Right lobe of liver (tissue), 6 donors: Measurements from ENCODE around the gene SAP130. TPM values are rescaled to one million over a fixed set of nuclear protein-coding genes. Genes with fewer than 3 reads are reported as not detected.

Experiments used
- ATAC-seq, 4 donors: fragments of 200-7000 bp; cut with Tn5 transposase; one replicate each; pipeline ENCODE4 v1.9.1; 2020; ENCODE audit warnings: mild to moderate bottlenecking in 4 of 4, moderate library complexity in 4 of 4
- DNase-seq, 3 donors: peaks; one replicate each; pipeline ENCODE4 v3.0.0-alpha.2; 2020
- H3K27ac ChIP-seq, 3 donors: fragments of 200-600 bp; one replicate each; pipeline ENCODE4 v1.8.0; 2022
- H3K27me3 ChIP-seq, 2 donors: fragments of 200-600 bp; one replicate each; pipeline ENCODE4 v1.8.0; 2022
- H3K36me3 ChIP-seq, 4 donors: fragments of 200-600 bp; sonication (generic) in 1 of 4; one replicate each; pipeline versions ENCODE4 v1.5.1 to v1.8.0; 2017 to 2022; ENCODE audit warnings: control low read depth in 1 of 4
- H3K4me1 ChIP-seq, 4 donors: fragments of 200-600 bp; sonication (generic) in 1 of 4; one replicate each; pipeline versions ENCODE4 v1.5.1 to v1.8.0; 2017 to 2022; ENCODE audit warnings: control low read depth in 1 of 4
- H3K4me3 ChIP-seq, 3 donors: fragments of 200-600 bp; one replicate each; pipeline ENCODE4 v1.8.0; 2022
- H3K9me3 ChIP-seq, 4 donors: fragments of 200-600 bp; sonication (generic) in 1 of 4; one replicate each; pipeline versions ENCODE4 v1.5.1 to v1.8.0; 2017 to 2022; ENCODE audit warnings: control low read depth in 1 of 4
- CTCF ChIP-seq, 4 donors: fragments of 200-600 bp in 3 of 4; fragments of 450-650 bp in 1 of 4; IDR thresholded peaks; one replicate each; pipeline versions ENCODE4 v1.5.1 to v1.8.0; 2016 to 2022; ENCODE audit warnings: antibody characterized with exemption in 4 of 4, mild to moderate bottlenecking in 2 of 4
- POLR2A ChIP-seq: fragments of 450-650 bp; IDR thresholded peaks from one replicate; pipeline ENCODE4 v1.6.1; 2017; ENCODE audit warnings: antibody characterized with exemption, mild to moderate bottlenecking
- WGBS: methylation state at CpG from one replicate; pipeline ENCODE4 v1.1.6; 2018; ENCODE audit warnings: low coverage, low lambda C conversion rate; ENCODE audit not compliant: insufficient coverage; ENCODE audit errors: missing lambda C conversion rate; 5-methylcytosine and 5-hydroxymethylcytosine counted together
- intact Hi-C, 2 donors: fragments of 100-400 bp; cut with DNase I; formaldehyde crosslinking; loops; one replicate each; pipeline versions ENCODE4 v1.11.2 to v1.14.1; 2022
- total RNA-seq, 6 experiments: library from RNA; depleted of rRNA in 2 of 6; stranded (reverse); fragments of >200 nt in 2 of 6; fragmentation: NEBNext Ultra II Directional in 3 of 6; extraction: Animal tissue kit (Norgen Biotek cat#: 25700) in 3 of 6; gene quantifications; one replicate each; pipeline versions ENCODE4 v1.1.0 to v1.2.4, GENCODE V29; 2016 to 2023
- donor health status: DM: no; HTN: yes; CAD: no.
- donor health status: DM: no; HTN: no; CAD: no.
- donor health status: DM: no; HTN: no; CAD: no.
- donor health status: DM: no; HTN: yes; CAD: no.
- donor health status: DM: no; HTN: yes; CAD: no.

SAP130 gene
- total RNA-seq, 6 experiments from 2014 or later, result 5.0 to 11.5 (median 9.1) TPM

GRCh38 chr2:127969446-127969845 is 58.4 kb downstream of the SAP130 start:
- peaks cover 0 to 19% (median 2%) of the 10 kb centered on the region in 4 donors for H3K36me3 ChIP-seq
- no peaks in the 10 kb centered on the region for H3K4me1 ChIP-seq
- no peak for TF ChIP-seq CTCF (IDR thresholded peaks at IDR 0.05)
- no peak for TF ChIP-seq POLR2A
- no peak overlapping the region for H3K4me3 ChIP-seq
- ATAC-seq (no peak), DNase-seq (no peak)
- H3K9me3 ChIP-seq, result no peaks in the 10 kb centered on the region
- H3K27me3 ChIP-seq, result no peaks in the 10 kb centered on the region
- no peak overlapping the region for H3K27ac ChIP-seq
- WGBS, result 93% methylated on average over 4 of the region's 4 CpGs
- intact Hi-C loops, result no loop called here

- ATAC-seq (no peak), DNase-seq (no peak)
- TF ChIP-seq CTCF (IDR thresholded peaks at IDR 0.05), result no peak
- no peak for TF ChIP-seq POLR2A
- Histone ChIP-seq H3K36me3 (peaks cover 0 to 13% (median 1%) of the 10 kb centered on the region in 4 donors), H3K4me3 (no peak overlapping the region), H3K4me1 (no peaks in the 10 kb centered on the region), H3K27ac (no peak overlapping the region), H3K9me3 (no peaks in the 10 kb centered on the region), H3K27me3 (no peaks in the 10 kb centered on the region)
- intact Hi-C loops, result no loop called here
- WGBS, result 93% methylated on average over 8 of the region's 11 CpGs
Measured at GRCh38 chr2:127968610-127969339, 59.1 kb downstream of the SAP130 start.

GRCh38 chr2:127961729-127962128 is 66.1 kb downstream of the SAP130 start:
- Histone ChIP-seq H3K36me3 (peaks cover 0 to 5% (median 0%) of the 10 kb centered on the region in 4 donors), H3K4me3 (no peak overlapping the region), H3K9me3 (no peaks in the 10 kb centered on the region), H3K4me1 (no peaks in the 10 kb centered on the region), H3K27ac (no peak overlapping the region), H3K27me3 (no peaks in the 10 kb centered on the region)
- no peak for TF ChIP-seq CTCF (IDR thresholded peaks at IDR 0.05)
- no peak for TF ChIP-seq POLR2A
- 93% methylated on average over 2 of the region's 5 CpGs for WGBS
- DNase-seq, result no peak
- ATAC-seq, result no peak
- intact Hi-C loops, result no loop called here

- TF ChIP-seq CTCF (IDR thresholded peaks at IDR 0.05) (no peak), POLR2A (no peak)
- no peaks in the 10 kb centered on the region for H3K9me3 ChIP-seq
- ATAC-seq (no peak), DNase-seq (no peak)
- H3K27me3 ChIP-seq, result no peaks in the 10 kb centered on the region
- intact Hi-C loops, result no loop called here
- H3K27ac ChIP-seq, result no peak overlapping the region
- H3K4me3 ChIP-seq, result no peak overlapping the region
- H3K4me1 ChIP-seq, result peaks cover 0 to 24% (median 6%) of the 10 kb centered on the region in 4 donors
- 97% methylated on average over 4 of the region's 6 CpGs for WGBS
- H3K36me3 ChIP-seq, result peaks cover 0 to 14% (median 1%) of the 10 kb centered on the region in 4 donors
Measured at GRCh38 chr2:127957240-127957639, 70.6 kb downstream of the SAP130 start.
